Activated CD4-positive, alpha-beta T cell treated with anti-CD3 and anti-CD28 coated beads for 48 hours (primary cell): Measurements from ENCODE around the gene ESRRB.
A peak's percentile ranks its signal among the peaks of the same experiment; 100 is the strongest.

Experiments used
- DNase-seq: peaks from one replicate; pipeline ENCODE4 v3.0.0-alpha.2; 2020

Gene ESRRB

DNA sequence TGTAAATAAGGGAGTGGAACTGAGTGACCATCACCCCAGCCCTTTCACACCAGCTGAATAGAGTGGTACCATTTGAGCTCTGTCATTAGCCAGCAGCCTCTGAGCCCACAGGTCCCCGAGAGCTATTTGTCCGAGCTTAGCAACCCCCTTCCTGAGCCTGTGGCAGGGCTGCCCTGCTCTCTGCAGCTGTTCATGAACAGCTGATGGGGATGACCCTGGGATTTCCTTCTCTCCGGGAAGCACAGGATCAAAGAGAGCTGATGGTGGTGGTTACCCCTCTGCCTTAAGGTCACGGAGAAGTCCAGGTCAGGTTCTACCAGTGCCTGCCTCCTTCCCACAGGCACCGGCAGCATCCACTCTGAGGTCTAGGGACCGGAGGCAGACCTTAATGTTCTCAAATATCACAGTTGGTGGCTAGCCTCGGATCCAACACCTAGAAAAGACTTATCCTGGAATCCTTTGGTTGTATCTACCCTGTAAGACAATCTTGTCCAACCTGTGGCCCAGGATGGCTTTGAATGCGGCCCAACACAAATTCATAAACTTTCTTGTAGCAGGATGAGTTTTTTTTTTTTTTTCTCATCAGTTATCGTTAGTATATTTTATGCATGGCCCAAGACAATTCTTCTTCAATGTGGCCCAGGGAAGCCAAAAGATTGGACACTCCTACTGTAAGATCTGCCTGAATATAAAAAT lies 81.1 kb downstream of the ESRRB start:
- no peak for DNase-seq

DNA sequence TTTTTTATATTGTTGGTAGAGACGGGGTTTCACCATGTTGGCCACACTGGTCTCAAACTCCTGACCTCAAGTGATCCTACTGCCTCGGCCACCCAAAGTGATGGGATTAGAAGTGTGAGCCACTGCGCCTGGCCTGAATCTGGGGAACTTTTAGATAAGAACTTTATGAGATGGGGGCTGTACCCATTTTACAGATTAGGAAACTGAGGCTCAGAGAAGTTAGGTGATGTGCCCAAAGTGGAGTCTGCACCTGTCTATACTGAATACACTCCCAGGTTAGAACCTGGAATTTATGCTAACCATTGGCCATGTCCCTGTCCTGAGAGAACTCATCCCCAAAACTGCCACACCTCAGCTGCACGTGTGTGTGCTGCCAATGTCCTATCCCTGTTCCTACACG lies 81.9 kb downstream of the ESRRB start:
- DNase-seq: no peak

DNA sequence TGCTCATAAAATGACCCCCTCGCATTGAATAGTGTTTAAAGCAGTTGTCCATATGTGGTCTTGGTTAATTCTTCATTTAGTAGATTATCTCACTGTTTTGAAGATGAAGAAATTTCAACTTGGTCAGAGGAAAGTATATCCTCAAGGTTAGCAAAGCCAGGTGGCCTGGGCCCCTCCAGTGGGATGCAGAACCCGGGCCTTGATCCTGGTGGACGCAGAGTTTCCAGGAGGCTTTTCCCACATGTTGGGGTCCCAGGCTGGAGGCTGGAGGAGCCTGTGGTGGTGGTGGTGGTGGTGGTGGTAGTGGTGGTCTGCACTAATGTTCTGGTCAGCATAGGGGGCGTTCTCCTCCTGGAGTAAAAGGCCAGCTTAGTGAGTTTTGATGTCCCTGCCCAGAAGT lies 85.9 kb downstream of the ESRRB start:
- no peak for DNase-seq

DNA sequence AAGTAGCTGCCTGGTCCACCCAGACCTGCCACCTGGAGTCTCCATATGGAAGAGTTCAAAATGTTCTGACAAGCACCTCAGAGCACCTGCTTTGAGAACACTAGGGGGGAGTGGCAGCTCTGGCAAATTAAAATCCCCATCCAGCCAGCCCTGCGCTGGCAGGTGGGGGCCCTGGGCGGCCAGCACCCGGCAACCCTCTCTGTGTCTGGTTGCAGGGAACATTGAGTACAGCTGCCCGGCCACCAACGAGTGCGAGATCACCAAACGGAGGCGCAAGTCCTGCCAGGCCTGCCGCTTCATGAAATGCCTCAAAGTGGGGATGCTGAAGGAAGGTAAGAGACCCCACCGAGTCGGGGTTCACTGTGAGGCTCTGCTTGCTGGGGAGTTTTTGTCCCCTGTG lies 86.4 kb downstream of the ESRRB start:
- DNase-seq: no peak

DNA sequence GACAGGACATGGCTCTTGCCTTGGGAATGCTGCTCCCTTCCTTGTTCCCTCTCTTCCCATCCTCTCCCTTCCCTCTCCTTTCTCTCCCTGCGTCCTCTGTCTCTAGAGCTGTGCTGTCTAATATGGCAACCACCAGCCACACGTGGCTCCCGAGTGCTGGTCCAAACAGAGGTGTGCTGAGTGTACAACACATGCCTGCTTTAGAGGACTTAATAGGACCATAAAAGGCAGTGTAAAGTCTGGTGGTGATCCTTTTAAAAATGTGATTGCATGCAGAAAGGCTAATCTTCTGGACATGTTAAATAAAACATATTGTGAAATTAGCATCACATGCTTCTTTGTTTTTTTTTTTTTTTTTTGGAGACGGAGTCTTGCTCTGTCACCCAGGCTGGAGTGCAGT lies 87.2 kb downstream of the ESRRB start:
- no peak for DNase-seq

DNA sequence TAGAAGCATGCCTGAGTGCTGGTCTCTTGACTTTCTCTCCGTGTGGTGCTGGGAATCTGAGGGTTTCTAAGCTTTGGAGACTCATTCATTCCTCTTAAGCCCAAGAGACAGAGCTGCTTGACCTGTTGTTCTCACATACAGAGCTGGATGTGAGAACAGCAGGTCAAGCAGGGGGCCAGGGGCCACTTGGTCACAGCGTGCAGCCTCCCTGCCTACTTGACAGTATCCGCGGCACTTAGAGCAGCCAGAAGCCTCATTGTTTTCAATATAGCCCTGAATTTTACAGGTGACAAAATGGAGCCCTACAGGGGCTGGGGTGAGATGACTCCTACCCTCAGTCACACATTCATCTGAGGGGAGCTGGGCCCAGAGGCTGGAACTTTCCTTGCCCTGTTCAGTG lies 88.9 kb downstream of the ESRRB start:
- no peak for DNase-seq

DNA sequence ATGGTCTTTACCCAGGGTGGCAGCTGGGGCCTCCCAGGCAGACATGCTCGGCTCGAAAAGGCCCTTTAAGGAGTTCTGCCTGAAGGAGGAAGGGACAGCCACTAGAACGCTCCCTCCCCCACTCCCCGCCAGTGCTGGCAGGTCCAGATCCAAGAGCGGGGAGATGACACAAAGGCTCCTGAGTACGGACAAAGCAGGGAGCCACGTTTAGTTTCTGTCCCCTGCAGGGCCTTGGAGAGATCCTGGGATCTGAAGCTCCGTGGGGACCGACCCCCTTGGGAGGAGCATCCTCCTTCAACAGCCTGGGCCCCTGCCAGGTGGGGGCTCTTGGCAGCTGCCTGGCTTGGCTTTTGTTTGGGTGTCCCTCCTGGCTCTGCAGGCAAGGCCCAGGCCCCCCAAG lies 89.7 kb downstream of the ESRRB start:
- no peak for DNase-seq

DNA sequence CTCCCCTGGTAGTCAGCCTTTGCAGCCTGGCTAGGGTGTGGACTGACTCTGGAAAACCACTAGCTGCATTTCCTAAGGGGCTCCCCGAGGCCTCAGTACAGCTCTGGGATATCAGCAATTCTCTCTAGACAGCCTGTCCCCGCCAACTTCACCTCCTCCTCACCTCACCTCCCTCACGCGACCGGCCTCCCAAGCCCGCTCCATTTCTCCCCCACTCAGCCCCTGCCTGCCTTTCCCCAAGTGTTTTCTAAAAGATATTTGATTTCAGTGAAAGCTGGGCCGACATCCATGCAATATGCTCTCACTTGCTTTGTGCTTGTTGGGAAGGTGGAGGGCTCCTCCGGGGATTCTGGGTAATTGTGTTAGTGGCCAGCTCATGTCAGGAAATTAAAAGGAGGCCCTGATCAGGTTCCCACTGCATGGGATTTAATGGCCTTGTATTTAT lies 91.8 kb downstream of the ESRRB start:
- DNase-seq: no peak

DNA sequence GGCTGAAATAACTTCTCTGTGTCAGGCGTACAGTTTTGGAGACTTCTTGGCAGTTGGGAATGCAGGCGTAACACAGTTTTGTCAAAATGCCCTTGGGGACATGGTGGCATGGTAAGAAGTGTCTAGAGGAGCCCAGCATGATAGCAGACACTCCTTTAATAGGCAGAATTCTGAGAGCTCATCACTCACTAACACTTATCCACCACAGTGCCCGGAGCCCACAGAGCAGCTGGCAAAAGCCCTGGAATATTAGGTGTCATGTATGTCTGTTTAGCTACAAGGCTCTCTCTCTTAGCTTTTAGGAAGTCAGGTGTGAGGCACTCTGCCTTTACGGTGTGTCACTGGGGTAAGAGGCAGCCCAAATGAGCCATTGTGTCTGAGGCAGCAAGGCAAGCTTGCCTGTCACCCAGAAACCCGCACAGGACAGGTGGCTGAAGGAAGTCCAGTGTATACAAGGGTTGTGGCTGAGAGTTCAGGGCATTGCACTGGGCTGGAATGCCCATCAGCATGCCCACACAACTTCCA lies 96.3 kb downstream of the ESRRB start:
- no peak for DNase-seq

DNA sequence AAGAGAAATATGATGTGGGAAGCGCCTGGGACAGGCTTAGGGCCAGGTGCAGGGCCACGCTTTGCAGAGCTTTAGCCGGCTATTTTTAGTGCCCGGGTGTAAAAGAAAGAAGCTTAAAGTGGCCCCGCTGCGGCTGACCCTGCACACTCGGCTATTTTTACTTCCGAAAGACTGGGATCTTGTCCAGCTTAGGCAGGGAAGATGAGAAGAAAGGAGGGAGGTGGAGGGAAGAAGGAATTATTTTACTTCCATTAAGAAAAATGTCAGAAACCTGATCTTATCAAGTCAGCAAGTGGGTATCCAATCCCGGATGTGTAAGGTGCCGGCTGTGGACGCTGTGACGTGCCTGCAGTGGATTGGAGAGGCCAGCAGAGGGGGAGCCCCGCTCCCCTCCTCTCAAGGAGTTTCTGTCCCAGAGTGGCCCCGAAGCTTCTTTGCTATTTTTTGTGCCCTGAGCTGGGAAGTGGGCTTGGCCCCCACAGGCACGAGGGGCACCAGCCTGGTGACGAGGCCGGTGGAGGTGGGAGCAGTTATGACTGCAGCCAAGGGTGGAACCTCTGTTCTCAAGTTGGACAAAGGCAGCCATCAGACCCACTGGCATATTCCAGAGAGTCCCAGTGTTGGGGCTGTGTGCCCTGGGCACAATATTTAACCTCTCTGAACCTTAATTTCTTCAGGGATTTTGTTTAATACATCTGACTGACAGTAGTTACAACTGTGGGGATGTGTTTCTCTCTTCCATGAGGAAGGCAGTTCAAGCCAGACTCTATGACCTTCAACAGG lies 97.7 kb downstream of the ESRRB start:
- peak; percentile 4 for DNase-seq

DNA sequence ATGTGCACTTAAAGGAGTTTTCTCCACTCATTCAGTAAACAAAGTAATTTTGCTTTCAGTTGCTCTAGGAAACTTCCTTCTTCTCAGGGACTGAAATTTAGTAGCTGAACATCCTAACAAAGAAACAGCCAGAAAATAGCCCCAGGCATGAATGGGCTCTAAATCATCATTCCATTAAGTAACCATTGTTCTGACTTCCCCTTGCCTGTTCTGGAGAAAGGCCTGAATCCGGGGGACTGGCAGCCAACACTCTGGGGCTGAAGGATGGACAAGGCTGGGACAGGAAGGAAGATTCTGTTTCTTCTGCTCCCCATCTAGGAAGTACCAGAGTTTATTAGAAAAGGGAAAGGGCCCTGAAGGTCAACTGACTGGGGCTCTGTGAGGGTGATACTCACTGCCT lies 104.5 kb downstream of the ESRRB start:
- DNase-seq: no peak

DNA sequence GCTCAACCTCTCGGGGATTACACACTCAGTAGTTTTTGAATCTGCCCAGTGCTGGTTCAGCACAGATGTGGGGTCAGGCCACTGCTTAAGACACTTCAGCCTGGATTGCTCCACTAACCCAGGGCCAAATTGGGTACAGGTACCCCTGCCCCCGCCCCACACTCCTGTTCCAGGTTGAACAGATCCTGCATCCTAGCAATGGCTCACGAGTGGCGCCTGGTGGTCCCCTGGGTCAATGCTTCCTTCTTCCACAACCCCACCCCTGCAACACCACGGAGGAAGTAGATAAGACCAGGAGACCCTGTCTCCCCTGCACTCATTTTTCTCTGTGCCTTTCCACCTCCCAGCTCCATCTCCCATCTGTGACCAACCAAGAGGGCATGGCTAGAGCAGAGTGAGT lies 108.4 kb downstream of the ESRRB start:
- DNase-seq: no peak

DNA sequence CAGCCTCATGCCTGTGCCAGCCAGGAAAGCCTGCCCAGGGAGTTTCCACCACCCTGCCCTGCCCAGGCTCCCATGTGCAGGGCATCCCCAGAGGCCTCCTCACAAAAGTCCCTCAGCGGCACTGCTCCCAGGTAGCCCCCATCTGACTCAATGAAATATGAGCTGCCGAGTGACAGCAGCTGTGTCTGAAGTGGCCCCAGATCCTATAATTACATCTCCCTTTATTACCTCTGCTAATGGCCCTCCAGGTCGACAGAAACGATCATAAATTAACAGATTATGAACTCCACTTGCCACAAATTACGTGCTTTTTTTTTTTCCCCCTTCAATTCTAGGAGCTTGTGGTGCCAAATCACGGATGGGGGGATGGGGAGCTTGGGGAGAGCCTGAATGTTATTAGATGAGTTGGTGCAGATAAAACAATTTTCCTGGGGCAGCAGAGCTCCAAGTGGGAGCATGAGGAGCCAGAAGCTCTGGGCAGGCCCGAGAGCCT lies 110.4 kb downstream of the ESRRB start:
- no peak for DNase-seq

DNA sequence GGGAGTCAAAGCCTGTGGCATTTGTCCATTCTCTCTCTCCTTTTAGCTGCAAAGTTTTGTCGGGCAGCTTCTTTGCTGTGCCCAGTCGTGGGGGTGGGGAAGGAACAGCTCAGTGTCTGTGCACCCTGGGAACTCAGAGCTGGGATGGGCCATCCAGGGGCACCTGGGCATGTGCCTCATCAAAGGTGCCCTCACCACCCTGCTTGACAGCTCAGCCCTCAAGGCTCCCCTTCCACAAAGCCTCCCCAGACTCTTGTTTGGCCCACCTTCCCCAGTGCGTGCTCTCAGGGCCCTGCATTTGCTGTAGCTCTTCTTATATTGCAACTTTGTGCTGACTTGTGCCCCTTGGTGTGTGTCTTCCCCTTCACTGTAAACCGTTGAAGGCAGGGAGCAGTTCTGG lies 112.6 kb downstream of the ESRRB start:
- no peak for DNase-seq

DNA sequence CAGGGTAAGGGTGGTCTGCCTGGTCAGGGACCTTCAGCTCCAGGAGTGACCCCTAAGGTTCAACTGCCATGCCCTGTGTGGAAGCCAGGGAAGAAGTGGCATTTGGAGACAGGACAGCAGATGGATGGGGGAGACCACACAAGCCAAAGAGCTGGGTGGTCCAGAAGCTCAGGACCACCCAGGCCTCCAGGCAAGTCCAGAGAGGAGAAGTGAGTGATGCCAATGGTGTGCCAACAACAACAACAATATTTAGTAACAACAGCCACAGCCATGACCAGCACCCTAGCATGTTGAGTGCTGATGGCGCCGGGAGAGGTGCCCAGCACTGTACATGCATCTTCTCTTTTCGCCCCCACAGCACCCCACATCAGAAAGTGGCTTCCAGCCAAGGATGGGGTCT lies 113.7 kb downstream of the ESRRB start:
- no peak for DNase-seq

DNA sequence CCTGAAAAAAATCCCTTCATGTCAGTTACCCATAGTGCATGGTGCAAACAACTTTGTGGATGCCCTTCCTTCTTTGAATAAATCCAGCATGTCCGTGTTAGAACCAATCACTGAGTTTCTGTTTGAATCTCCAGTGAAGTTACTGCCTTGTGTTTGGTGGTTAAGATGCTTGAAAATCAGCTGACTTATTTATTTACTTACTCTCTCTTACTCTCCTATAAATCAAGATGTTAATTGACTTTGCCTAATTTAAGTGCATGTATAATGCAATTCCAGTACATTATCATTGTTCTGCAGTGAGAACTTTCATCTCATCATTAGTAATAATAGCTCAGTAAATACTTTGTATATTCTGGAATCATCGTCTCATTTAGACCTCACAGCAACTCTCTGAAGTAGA lies 114.2 kb downstream of the ESRRB start:
- DNase-seq: no peak

DNA sequence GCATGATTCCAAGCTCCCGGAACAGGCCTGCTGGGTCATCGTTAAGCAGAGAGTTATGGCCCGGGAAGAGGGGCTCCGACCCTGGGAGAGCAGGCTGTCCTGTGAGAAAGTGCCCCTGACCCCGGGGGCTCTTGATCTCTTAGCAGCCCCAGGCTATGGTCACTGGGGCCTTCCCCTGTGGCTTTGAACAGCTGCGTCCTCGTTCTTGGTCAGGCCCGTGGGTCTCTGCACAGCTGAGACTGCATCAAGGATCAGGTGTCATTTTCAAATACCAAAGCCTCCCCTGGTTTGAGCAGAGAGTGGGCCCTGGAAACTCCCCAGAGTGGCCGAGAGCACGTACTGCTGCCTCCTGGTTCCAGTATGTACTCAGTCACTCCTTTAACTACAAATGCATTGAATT lies 114.8 kb downstream of the ESRRB start:
- no peak for DNase-seq

DNA sequence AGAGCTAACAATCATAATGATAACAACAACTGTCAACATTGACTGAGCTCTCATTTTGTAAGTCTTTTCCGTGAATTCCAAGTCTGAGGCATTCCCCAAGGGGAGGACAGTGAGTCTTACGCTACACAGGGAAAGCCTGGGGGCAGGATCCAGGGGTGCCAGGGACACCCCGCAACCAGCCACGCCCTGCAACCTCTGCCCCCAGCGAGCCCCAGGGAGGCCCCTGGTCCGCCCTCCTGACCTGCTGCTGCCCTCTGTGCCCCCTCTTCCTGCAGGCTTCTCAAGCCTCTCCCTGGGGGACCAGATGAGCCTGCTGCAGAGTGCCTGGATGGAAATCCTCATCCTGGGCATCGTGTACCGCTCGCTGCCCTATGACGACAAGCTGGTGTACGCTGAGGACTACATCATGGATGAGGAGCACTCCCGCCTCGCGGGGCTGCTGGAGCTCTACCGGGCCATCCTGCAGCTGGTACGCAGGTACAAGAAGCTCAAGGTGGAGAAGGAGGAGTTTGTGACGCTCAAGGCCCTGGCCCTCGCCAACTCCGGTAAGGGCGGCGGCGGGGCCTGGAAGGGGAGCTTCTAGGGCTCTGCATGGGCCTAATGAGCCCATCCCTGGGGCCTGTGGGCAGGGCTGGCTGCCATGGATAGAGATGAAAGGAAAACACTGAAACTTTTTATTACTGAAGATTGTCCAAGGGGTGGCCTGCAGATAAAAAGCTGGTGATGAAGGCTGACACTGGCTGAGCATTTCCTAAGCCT lies 115.4 kb downstream of the ESRRB start:
- no peak for DNase-seq

DNA sequence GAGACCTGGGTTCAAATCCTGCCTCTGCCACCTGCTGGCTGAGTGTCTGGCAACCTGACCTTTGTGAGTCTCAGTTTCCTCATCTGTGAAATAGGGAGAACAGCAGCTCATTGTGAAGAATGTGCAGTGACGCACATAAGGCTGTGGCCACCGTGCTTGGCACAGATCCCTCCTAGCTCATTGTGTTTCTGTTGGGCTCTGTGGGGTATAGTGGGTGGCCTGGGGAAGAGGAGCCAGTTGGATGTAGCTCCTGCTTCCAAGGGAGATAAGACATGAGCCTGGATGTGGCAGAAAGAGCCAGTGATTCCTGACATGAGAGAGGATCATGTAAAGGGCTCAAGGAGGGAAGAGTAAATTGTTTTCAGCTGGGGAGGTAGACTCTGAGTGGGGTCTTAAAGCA lies 120.0 kb downstream of the ESRRB start:
- DNase-seq: no peak

DNA sequence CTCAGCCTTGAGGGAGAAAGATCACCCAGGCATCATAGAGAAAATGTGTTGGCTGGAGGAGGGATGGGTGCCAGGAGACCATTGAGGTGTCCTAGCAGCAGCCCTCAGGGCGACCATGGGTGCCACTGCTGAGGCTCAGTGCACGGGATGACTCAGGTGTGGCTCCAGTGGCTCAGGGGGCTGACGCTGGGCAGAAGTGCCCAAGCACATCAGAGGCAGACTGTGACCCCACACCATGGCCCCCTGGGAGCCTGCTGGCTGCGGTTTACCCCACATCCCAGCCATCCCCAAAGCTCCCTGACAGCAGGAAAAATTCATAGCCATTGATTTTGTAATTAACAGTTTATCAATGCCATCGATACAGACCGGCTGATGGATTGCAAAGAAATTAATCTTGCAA lies 120.7 kb downstream of the ESRRB start:
- no peak for DNase-seq

DNA sequence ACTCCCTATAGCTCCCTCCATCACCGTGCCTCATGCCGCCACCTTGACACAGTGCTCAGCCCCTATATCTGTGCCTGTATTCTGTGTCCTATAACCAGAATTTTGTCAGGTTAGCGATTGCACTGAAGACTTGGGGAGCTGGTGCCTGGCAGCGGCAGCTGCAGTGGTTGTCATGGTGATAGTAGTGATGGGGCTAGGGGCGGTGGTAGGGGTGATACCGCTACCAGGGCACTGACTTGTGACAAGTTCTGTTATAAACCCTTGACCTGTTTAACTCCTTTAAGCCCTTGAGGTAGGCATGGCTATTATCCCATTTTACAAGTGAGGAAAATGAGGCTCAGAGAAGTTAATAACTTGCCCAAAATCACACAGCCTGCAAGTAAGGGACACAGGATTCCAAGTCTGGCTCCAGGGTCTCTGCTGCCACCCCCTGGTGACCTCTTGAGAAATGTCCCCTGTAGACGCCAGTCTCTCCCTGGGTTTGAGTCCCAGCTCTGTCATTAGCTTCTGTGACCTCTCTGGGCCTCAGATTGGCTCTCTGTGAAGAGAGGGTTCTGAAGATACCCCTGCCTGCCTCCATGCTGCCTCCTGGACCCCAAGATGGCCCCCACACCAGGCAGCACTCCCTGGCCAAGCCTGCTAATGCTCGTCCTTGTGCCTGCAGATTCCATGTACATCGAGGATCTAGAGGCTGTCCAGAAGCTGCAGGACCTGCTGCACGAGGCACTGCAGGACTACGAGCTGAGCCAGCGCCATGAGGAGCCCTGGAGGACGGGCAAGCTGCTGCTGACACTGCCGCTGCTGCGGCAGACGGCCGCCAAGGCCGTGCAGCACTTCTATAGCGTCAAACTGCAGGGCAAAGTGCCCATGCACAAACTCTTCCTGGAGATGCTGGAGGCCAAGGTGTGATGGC lies 121.9 kb downstream of the ESRRB start:
- DNase-seq: no peak

DNA sequence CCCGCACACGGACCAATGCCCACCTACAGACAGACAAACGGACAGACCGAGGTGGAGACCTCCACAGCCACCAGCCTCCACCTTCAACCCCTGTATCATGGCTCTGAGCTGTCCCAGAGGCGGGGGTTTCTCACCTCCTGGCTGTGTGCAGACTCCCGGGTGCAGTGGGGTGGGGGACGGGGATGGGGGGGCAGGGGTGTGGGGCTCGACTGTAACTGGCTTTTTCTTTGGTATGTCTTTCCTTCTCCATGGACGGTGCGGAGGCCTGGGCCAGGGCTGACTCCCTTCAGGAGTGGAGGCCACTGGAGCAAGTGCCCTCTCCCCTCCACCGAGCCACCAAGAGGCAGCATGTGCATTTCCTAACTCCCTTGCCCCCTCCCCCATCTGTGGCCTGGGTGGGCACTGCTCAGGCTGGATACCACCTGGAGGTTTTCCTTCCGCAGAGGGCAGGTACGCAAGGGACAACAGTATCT lies 122.6 kb downstream of the ESRRB start:
- DNase-seq: no peak
